NCI-H146 treated with DMSO at 0.1 percent for 48 hours (cell line): Measurements from ENCODE around the gene DUSP10.

ENCODE experiments used
- DNase-seq: peaks from one replicate; lab custom pipeline; 2025; ENCODE audit not compliant: unreplicated experiment; lab: John Stamatoyannopoulos, UW

DUSP10 gene

DNA sequence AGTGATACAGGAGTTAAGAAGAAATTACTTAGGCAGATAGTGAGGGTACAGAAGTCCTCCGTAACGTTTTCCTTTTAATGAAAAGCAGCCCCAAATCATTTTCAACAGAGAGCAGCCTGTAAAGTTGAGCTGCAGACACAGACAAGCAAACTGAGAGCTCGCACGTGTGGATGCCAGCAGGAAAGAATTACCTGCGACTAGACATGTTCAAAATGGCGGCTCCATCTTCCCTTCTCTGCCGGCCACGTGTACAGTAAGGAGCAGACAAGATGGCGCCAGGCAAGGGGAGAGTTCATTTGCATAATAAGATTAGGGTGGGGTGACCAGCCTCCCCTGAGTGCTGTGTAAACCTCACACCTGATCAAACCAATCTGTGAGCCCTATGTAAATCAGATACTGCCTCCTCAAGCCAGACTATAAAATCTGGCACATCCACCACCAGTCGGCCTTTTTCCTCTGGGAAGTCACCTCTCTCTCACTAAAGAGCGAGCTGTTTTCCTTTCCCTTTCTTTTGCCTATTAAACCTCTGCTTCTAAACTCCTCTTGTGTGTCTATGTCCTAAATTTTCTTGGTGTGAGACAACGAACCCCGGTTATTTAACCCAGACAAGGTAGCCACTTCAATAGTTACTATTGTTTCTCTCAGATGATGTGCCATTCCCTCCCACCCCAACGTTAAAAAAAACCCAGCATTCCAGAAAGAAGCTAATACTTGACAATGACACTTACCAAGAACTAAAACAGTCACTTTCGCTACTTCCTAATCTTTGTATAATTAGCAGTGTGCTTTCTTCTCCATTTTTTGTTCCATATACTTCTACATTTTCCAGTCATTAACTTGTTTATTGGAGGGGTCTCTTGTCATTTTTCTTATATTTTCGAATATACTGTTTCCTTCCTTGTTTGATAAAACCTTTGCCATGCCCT is 27.4 kb downstream of the DUSP10 start:
- DNase-seq: peak; percentile 97

DNA sequence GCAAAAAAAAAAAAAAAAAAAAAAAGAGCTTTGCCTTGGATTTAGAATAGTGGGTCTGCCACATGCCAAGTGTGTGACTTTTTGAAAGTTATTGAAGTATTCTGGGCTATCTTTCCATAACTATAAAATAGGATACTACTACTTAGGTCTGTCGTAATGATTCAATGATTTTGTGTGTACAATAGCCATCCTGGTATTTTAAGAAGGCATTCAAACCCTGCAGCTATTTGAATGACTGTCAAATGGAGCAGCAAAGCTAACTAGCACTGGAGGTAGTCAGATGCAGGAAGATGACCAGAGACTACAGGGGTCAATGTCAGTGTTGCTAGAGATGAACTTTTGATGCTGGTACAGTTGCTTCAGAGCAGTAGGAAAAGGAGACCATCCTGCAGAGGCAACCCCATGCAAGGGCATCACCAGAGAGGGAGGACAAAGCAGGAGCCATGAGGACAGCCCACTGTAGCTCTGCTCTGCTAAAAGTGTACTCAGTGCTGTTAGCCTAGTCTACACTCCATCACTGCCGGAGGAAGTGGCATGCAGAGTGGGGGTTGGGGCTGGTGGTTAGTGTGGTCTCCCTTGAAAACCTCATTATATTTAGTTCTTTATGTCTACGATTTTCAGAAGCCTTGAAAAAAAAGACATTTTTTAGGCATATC is 29.0 kb downstream of the DUSP10 start:
- DNase-seq: no peak

DNA sequence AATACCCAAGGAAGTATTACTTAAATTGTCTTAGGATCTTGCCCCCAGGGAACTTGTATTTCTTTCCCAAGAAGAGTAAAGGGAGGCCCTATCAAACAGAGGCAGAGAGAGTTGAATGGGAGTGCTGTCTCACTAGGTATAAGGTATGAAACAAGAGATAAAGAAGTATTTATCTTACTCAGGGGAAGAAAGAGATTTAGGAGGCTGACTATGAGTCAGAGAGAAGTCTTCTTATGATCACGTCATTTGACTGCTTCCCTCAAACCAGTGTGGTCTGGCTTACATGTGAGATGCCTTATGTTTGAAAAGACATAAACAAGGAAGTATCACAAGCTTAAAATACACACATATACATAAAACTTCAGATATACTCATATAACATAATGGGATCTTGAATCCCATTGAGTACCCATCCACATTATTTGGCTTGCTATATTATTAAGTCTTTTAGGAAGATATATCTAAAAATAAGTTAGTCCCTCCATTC is 29.6 kb downstream of the DUSP10 start:
- no peak for DNase-seq

DNA sequence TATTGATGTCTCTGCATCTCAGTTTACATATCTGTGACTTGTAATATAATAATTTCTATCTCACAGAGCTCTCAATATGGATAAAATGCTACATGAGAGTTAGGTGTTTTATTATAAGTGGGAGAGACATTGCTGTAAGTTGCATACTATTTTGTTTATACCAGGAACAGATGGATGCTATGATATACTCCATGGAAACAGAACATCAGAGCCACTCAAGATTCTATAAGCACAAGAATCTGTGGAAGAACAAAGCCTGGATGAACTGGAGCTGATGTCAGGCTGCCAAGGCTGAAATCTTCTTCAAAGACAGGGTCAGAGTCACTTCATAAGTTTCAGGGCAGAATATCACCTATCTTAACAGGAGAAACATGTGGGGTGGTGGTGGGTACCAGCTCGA is 30.2 kb downstream of the DUSP10 start:
- DNase-seq: no peak

DNA sequence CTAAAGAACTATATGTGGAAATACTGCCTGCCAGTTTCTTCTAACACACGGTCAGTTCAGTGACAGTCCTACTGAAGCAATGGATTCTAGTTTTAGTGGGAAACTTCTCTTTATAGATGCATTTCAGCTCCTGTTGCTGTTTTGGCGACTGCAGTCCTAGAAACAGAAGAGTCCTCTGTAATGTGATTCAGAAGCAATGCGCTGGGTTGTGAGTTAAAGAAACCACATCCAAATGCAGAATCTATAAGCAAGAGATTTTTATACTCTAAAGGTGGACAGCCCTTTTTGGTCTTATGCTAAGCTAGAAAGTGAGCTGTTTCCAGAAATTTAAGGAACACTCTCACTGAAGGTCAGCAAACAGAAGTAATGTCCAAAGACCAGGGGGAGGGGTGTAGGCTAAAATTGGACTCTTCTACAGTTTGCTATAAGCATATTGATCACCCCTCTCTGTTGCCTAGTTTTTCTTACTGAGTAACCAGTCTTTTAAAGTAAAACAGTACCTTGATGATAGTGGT is 30.8 kb downstream of the DUSP10 start:
- no peak for DNase-seq

DNA sequence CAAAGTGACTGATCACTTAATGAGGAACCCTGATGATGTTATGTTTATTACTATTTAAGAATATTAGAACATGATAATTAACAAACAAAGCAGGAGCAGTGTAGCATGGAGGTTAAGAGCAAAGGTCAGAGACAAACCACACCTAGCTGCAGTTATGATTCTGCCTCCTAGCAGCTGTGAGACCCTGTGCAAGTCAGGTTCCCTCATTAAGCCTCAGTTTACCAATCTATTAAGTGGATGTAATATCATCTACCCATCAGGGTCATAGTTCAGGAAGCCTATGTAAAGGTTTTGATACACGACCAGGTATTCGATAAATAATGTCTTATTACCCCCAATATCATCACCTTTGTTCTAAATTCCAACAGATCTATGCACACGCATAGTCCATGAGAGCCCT is 32.0 kb downstream of the DUSP10 start:
- DNase-seq: peak; percentile 22

DNA sequence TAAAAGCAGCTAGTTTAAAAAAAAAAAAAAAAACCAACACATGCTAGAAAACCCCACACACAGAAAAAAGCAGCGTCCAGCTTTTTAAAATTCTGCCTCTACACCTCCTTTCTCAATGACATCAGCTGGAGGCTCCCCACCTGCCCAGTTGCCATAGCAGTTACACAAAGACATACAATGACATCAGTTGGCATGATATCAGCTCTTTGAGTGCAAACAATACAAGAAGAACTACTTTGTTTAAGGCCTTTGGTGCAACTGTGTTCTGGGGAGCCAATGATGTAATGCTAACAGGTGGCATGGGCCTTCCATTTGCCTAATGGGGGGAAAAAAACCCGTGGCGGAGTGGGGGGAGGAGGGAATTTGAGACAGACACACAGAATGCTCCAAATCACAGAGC is 32.9 kb downstream of the DUSP10 start:
- DNase-seq: peak; percentile 97

DNA sequence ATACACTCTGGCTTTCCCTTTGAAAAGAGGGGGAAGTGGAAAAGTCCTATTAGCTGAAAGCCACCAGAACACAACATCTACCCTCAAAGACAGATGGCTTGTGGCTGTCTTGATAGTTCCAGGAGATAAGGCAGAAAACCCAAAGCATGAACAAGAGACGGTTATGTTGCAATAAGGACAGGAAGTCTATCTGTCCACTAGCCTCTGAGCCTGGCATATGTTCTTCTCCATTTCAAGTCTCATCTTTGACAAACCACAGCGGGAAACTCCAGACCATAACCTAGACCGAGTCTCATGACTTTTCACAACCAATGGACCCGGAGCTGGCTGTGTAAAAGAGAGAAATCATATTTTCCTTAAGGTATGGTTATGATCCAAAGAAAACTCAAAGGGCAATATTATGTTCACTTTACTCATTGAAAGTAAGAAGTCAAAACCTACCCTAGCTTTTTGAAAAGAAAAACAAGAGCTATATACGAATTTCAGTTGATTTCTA is 33.8 kb downstream of the DUSP10 start:
- DNase-seq: peak; percentile 25

DNA sequence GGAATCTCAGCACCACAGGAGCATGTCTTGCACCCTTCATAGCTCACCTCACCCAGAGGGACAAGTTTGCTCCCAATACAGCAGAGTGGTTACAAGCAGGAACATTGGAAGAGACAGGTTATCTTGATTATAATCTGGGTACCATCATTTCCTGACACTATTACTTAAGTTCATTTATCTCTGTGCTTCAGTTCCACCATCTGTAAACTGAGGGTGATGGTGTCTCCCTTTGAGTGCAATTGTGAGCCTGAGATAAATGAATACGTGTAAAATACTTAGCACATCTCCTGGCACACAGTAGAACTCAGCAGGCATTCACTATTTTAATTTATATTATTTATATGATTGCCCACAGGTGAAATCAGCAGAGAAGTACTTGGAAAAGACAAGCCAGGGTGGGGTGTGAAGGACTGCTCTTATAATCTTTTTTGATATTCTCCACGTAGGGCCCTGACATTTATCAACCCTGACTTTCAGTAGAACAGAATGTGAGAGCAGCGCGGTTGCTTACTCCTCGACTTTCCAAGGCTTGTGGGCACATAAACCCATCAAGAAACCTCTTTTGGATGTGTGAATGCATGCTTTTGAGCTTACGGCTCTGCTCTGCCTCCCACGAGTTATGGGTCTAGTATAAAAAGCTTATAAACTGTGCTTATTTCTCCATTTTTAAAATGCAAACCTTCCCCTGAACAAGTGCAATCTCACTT is 34.9 kb downstream of the DUSP10 start:
- DNase-seq: no peak

DNA sequence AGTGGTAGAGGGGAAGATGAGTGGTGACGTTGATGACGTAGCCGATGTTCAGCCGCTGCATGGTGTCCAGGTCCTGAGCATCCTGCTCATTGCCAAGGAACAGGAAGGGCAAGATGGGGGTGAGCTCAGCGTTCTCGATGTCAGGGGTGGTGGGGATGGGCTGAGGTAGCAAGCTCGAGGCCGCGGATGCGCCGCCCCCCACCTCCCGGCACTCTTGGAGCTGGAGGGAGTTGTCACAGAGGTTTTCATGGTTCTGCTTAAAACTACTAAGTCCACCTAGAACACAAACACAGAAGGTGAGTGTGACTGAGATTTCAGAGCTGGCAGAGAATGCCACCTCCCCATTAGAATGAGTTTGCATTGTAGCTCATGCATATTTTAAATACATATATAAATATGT is 35.7 kb downstream of the DUSP10 start:
- DNase-seq: no peak

DNA sequence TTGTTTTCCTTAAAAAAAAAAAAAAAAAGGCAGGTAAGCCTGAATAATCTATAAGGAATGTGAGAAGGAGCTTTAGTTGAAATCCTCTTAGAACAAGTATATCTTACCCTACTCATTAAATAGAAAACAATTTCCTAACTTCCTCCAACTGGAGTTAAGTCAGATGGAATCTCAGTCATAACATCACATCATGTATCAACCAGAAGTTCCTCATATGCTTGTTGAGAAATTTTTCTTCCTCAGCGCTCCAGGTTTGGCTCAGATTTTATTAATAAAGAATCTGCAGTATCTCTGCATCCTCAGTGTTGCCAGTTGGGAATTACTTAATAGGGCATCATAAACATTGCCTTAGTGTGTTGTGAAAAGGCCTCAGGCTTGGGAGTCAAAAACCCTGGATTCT is 37.6 kb downstream of the DUSP10 start:
- DNase-seq: no peak

DNA sequence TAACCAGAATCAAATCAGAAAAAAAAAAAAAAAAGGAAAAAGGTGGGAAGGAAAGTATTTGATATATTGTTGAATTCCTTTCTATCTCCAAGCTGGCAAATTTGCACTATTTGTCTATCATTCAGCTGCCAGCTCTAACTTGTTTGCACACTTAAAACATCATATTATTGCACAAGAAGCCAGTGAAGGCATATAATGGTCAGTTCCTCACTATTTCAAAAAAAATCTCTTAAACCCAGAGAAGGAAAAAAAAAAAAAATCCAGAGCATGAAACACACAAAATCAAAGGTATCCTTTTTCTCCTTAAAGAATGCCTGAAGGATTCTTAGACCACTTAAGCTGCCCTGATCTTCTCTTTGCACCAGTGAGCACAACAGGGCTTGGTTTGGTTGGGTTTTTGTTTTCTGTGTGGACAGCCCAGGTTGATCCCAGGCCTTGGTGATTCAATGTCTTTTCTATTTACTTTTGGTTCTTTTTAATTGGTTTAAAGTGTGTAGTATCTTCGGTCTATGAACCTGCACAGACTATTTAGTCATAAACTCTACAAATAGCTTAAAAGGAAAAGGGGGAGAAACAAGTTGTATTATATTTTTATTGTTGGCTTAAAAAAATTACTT is 40.2 kb downstream of the DUSP10 start:
- no peak for DNase-seq

DNA sequence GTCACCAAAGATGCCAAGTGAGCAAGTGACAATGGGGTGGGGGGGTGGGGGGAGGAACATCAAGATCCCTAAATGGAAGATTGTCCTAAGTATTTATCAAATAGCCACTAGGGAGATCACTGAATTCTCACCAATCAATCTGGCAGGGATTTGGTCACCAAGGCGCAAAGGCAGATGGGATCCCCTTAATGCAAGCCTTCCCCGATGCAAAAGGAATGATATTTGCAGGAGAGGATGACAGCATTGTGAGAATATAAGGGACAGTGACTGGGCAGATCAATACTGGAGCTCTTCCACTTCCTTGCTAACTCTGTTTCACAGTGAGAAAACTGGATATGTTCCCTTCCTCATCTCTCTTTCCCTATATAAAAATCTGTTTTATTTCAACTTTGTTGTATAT is 40.9 kb downstream of the DUSP10 start:
- no peak for DNase-seq

DNA sequence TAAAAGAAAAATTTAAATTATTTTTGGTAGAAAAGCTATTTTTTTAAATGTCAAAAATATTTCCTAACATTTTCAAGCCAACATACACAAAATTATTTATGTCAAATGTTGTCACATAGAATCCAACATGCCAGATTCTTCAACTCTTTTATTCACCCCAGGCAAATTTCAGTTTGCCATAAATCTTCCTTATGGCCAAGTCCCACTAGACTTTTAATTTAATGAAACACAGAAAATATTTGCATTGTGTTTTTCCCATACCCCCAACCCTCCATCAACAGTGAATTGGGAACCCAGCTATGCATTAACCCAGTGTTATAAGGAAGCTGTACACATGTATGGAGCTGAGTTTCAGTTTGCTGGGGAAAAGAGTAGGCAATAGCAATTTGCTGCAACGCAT is 41.4 kb downstream of the DUSP10 start:
- no peak for DNase-seq

DNA sequence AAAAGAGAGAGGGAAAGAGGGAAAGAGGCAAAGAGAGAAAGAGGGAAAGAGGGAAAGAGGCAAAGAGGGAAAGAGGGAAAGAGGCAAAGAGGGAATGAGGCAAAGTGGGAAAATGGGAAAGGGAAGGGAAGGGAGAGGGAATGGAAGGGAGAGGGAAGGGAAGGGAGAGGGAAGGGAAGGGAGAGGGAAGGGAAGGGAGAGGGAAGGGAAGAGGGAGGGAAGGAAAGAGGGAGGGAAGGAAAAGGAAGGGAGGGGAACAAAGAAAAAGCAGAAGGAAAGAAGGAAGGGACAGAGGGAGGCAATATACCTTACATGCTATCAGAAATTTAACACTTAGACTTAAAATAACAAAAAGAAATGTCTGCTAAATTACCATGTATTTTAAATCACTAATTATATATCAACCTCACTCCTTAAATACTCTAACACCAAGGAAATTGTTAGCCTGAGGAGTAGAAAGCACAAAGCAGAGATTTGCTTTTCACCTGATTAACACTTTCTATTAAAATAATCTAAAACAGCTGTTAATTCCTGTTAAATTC is 41.8 kb downstream of the DUSP10 start:
- DNase-seq: no peak

DNA sequence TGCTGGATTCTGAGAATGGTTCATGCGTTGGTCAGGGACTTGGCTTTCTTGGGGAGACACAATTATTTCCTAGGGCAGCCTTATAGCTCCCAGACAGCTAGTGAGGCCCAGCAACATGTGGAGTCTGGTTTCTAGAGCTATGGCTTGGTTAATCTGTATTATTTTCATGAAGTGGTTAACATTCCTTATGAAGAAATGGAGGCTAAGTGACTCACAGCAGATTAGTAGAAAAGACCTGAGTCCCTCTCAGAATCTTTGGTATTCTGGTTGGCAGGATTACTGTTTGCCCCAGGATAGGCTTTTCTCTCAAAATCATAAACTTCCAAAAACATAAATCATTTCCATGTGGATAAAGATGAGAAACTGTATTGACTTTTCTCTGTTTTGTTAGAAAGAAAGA is 42.3 kb downstream of the DUSP10 start:
- DNase-seq: no peak

DNA sequence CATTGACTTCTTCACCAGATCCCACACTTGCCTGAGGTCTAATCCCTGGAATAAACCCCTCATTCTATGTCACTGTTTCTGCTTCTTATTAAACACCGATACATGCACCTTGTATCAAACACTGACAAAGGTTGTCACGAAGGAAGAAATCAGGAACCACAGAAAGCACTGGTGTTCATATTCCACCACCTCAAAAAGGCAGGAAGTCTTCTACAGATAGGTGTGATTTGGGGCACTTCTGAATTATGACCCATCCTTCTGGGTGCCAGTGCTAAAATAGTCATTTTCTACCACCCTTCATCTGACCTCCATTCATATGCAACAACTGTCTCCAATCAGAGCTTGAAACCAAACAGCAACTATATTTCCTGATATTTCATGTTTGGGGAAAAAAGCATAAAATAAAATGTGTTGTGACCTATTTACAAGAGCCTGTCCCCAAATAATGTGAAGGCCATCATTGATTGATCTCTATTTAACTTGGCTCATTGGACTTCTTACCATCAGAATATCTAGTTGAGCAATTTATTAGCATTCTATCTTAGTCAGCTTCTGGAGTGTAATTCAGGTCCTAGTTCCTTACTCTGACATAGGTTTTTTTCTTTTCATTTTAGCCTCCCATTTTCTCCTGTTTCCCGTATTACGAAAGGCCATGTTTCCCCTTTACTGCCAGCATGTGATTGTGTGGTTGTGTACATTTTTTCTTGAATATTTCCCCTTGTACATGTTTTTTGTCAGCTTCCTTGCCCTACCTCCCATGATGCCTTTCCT is 43.1 kb downstream of the DUSP10 start:
- no peak for DNase-seq

DNA sequence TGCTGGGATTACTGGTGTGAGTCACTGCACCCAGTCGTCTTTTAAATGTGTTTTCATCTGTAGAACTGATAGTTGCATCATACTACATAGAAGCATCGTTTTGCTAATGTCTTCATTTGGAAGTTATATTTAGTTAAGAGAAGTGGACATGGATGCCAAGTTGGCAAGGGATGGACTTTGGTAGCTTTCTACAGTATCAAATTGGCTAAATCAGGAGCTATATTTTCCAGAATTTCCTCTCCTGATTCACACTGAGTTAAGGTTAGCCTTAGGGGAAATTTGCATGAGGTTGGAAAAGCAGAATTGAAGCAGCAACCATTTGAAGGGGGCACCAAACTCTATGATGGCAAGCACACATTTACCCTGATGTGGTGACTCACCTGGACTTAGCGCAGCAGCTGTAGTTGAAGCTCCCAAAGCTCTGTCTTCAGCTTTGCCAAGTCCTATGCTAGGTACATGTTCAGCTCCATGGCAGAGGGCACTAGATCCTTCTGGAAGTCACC is 43.9 kb downstream of the DUSP10 start:
- no peak for DNase-seq

DNA sequence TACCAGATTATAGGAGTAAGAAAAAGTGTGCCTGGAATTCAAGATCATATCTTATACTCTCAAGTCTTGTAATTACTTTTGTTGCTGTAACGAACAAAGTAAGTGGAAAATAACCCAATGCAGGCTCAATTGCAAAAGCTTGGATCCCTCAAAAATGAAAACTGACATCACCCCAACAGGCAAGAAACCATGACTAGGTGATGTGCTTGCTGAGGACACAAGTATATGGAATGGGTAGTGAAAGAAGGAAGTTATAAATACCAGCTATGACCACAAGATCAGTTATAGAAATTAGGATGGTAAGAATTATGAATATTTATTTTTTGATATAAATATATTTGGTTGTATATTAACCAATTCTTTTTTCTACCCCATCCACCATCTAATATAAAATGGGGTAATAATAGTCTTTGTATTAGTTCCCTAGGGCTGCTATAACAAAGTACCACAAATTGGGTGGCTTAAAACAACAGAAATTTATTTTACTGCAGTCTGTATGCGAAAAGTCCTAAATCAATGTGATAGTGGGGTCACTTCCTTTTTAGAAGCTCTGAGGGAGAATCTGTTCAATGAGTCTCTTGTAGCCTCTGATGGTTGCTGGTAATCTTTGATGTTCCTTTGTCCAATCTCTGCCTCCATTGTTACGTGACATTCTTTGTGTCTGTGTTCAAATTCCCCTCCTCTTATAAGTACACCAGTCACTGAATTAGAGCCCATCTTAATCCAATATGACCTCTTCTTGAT is 45.0 kb downstream of the DUSP10 start:
- DNase-seq: no peak
